IMR-90 (cell line): ENCODE measurements around the gene PPP3CA. TPM values are rescaled to one million over a fixed set of nuclear protein-coding genes. Genes with fewer than 3 reads are reported as not detected.

ENCODE experiments used
- ATAC-seq: fragments of 200-7000 bp; cut with Tn5 transposase; 2 replicates; pipeline ENCODE4 v1.9.1; 2020; ENCODE audit warnings: low read depth, mild to moderate bottlenecking, moderate library complexity
- BruUV-seq: library from RNA; stranded (reverse); fragments of 400-500 nt; replicated peaks from 2 replicates; lab custom pipeline; 2021; lab: Mats Ljungman, UMichigan
- CTCF ChIA-PET: fragments of 300-600 bp; formaldehyde crosslinking; extraction: SDS; loops from one replicate; lab custom pipeline; 2021; ENCODE audit warnings: antibody characterized with exemption; lab: Yijun Ruan, JAX
- POLR2A ChIA-PET: fragments of 300-600 bp; sonication (Branson Sonifier 250); formaldehyde crosslinking; loops from one replicate; lab custom pipeline; 2022; ENCODE audit warnings: antibody characterized with exemption; ENCODE audit not compliant: unreplicated experiment; lab: Charles Lee
- DNase-seq: peaks from one replicate; pipeline ENCODE4 v3.0.0; 2013
- H2AFZ ChIP-seq: replicated peaks from 2 replicates; pipeline ENCODE3; 2013; ENCODE audit warnings: low read length, mild to moderate bottlenecking; ENCODE audit not compliant: poor library complexity
- H2AK5ac ChIP-seq: 2 replicates; pipeline ENCODE4 v1.6.1; 2013; ENCODE audit warnings: low read depth, low read length, inconsistent platforms
- H2AK9ac ChIP-seq: replicated peaks from 2 replicates; pipeline ENCODE3; 2013; ENCODE audit warnings: mild to moderate bottlenecking, low read depth, low read length, moderate library complexity; ENCODE audit not compliant: poor library complexity
- H2BK120ac ChIP-seq: 2 replicates; pipeline ENCODE4 v1.6.1; 2013; ENCODE audit warnings: low read depth, low read length, inconsistent platforms
- H2BK15ac ChIP-seq: 3 replicates; pipeline ENCODE4 v1.6.1; 2013; ENCODE audit warnings: low read depth, low read length, inconsistent platforms
- H2BK20ac ChIP-seq: 2 replicates; pipeline ENCODE4 v1.6.1; 2013; ENCODE audit warnings: low read depth, mild to moderate bottlenecking, inconsistent platforms, low read length, moderate library complexity
- H2BK5ac ChIP-seq: 2 replicates; pipeline ENCODE4 v1.6.1; 2013; ENCODE audit warnings: mild to moderate bottlenecking, low read depth, low read length, inconsistent platforms; ENCODE audit not compliant: poor library complexity, severe bottlenecking
- H3K14ac ChIP-seq: replicated peaks from 2 replicates; pipeline ENCODE4 v1.6.1; 2013; ENCODE audit warnings: low read depth, low read length, inconsistent platforms
- H3K18ac ChIP-seq: 2 replicates; pipeline ENCODE4 v1.6.1; 2013; ENCODE audit warnings: low read depth, low read length, control low read depth
- H3K23ac ChIP-seq: 2 replicates; pipeline ENCODE4 v1.6.1; 2013; ENCODE audit warnings: low read depth, low read length, inconsistent platforms
- H3K27ac ChIP-seq: 2 replicates; pipeline ENCODE4 v1.5.1; 2013; ENCODE audit warnings: mild to moderate bottlenecking, control low read depth, low read length; ENCODE audit not compliant: insufficient read depth
- H3K27me3 ChIP-seq: 2 replicates; pipeline ENCODE4 v1.6.1; 2013; ENCODE audit warnings: low read length; ENCODE audit not compliant: control insufficient read depth, insufficient read depth
- H3K36me3 ChIP-seq: 2 replicates; pipeline ENCODE4 v1.6.1; 2013; ENCODE audit warnings: low read length, mixed read lengths; ENCODE audit not compliant: control insufficient read depth, insufficient read depth
- H3K4ac ChIP-seq: 2 replicates; pipeline ENCODE4 v1.6.1; 2013; ENCODE audit warnings: low read depth, low read length, inconsistent platforms
- H3K4me1 ChIP-seq: 2 replicates; pipeline ENCODE4 v1.6.1; 2013; ENCODE audit warnings: low read length, mixed read lengths; ENCODE audit not compliant: control insufficient read depth, insufficient read depth
- H3K4me2 ChIP-seq: 2 replicates; pipeline ENCODE4 v1.6.1; 2013; ENCODE audit warnings: low read depth, mild to moderate bottlenecking, control low read depth, low read length, moderate library complexity
- H3K4me3 ChIP-seq: 2 replicates; pipeline ENCODE4 v1.5.1; 2013; ENCODE audit warnings: low read depth, mild to moderate bottlenecking, control low read depth, low read length, moderate library complexity; ENCODE audit not compliant: insufficient read depth
- H3K56ac ChIP-seq: 2 replicates; pipeline ENCODE4 v1.6.1; 2013; ENCODE audit warnings: low read length, inconsistent platforms; ENCODE audit not compliant: insufficient read depth; ENCODE audit errors: extremely low read depth
- H3K79me1 ChIP-seq, 2 experiments: 2 replicates each; pipeline ENCODE4 v1.6.1; 2013; ENCODE audit warnings: low read length in 2 of 2, inconsistent platforms in 1 of 2, low read depth in 1 of 2
- H3K9ac ChIP-seq: 2 replicates; pipeline ENCODE4 v1.6.1; 2013; ENCODE audit warnings: low read depth, low read length, control low read depth
- H3K9me1 ChIP-seq: 2 replicates; pipeline ENCODE4 v1.6.1; 2013; ENCODE audit warnings: low read length, inconsistent platforms; ENCODE audit not compliant: insufficient read depth
- H3K9me3 ChIP-seq: 2 replicates; pipeline ENCODE4 v1.6.1; 2013; ENCODE audit warnings: low read length; ENCODE audit not compliant: control insufficient read depth, insufficient read depth
- H4K20me1 ChIP-seq: 2 replicates; pipeline ENCODE4 v1.6.1; 2013; ENCODE audit warnings: low read length, inconsistent platforms; ENCODE audit not compliant: insufficient read depth
- H4K5ac ChIP-seq: 2 replicates; pipeline ENCODE4 v1.6.1; 2013; ENCODE audit warnings: mild to moderate bottlenecking, low read depth, low read length, control low read depth
- H4K8ac ChIP-seq, 2 experiments: 2 replicates each; pipeline ENCODE4 v1.6.1; 2013; ENCODE audit warnings: low read depth in 2 of 2, low read length in 2 of 2, control low read depth in 1 of 2, inconsistent platforms in 1 of 2
- H4K91ac ChIP-seq: 2 replicates; pipeline ENCODE4 v1.6.1; 2013; ENCODE audit warnings: low read depth, low read length, inconsistent platforms; ENCODE audit not compliant: insufficient read depth
- CHD1 ChIP-seq: IDR thresholded peaks from 2 replicates; pipeline ENCODE4 v1.6.1; 2012; ENCODE audit warnings: low read depth, low read length, improper control_type of control experiment
- CTCF ChIP-seq: conservative IDR thresholded peaks from 2 replicates; pipeline ENCODE4 v1.5.1; 2012; ENCODE audit warnings: mild to moderate bottlenecking, low read depth, low read length, improper control_type of control experiment
- ELK1 ChIP-seq: fragments of 150-350 bp; IDR thresholded peaks from 2 replicates; pipeline ENCODE4 v1.6.1; 2016; ENCODE audit warnings: low read depth, mild to moderate bottlenecking, low read length, moderate library complexity, borderline replicate concordance
- FOS ChIP-seq: fragments of 150-350 bp; IDR thresholded peaks from 2 replicates; pipeline ENCODE4 v1.6.1; 2016; ENCODE audit warnings: low read depth, low read length
- MAFK ChIP-seq: IDR thresholded peaks from 2 replicates; pipeline ENCODE4 v1.6.1; 2012; ENCODE audit warnings: low read depth, low read length, improper control_type of control experiment
- NFE2L2 ChIP-seq: fragments of 150-350 bp; IDR thresholded peaks from 2 replicates; pipeline ENCODE4 v1.6.1; 2016; ENCODE audit warnings: low read depth, mild to moderate bottlenecking, low read length
- POLR2A ChIP-seq: IDR thresholded peaks from 2 replicates; pipeline ENCODE4 v1.6.1; 2012; ENCODE audit warnings: mild to moderate bottlenecking, low read depth, low read length
- RAD21 ChIP-seq: IDR thresholded peaks from 2 replicates; pipeline ENCODE4 v1.6.1; 2012; ENCODE audit warnings: low read length, improper control_type of control experiment
- RCOR1 ChIP-seq: IDR thresholded peaks from 2 replicates; pipeline ENCODE4 v1.6.1; 2012; ENCODE audit warnings: mild to moderate bottlenecking, low read length, improper control_type of control experiment; ENCODE audit not compliant: insufficient replicate concordance
- RFX5 ChIP-seq: IDR thresholded peaks from 2 replicates; pipeline ENCODE4 v1.8.0; 2012; ENCODE audit warnings: low read depth, mild to moderate bottlenecking, low read length, moderate library complexity
- WGBS, 2 experiments: methylation state at CpG; one replicate each; pipeline versions ENCODE4 v1.1.5 to v1.1.7; 2013; ENCODE audit warnings: missing lambda C conversion rate in 2 of 2; ENCODE audit not compliant: insufficient read length in 1 of 2; ENCODE audit errors: extremely low coverage in 2 of 2; 5-methylcytosine and 5-hydroxymethylcytosine counted together
- dilution Hi-C: fragments of 300-500 bp; cut with HindIII; formaldehyde crosslinking; loops from one replicate; pipeline ENCODE4 v1.14.3; 2018; ENCODE audit warnings: low sequenced_read_pairs; ENCODE audit not compliant: unreplicated experiment
- in situ Hi-C: fragments of 300-500 bp; cut with MboI; formaldehyde crosslinking; loops from 3 replicates; pipeline ENCODE4 v1.14.3; 2019; ENCODE audit warnings: low sequenced_read_pairs, inconsistent platforms, mixed read lengths
- intact Hi-C: fragments of 100-400 bp; cut with micrococcal nuclease; formaldehyde crosslinking; loops from 2 replicates; pipeline ENCODE4 v1.10.0; 2022
- polyA plus RNA-seq, 3 experiments: library from polyadenylated mRNA; depleted of rRNA; stranded (reverse); fragments of >200 nt; gene quantifications; 2 replicates each; pipeline ENCODE4 v1.2.3, GENCODE V29; 2012; ENCODE audit warnings: low replicate concordance in 1 of 3
- total RNA-seq: library from RNA; depleted of rRNA; stranded (reverse); fragments of >200 nt; gene quantifications from 2 replicates; pipeline ENCODE4 v1.2.3, GENCODE V29; 2012

Gene PPP3CA
- total and polyA plus RNA-seq, 2 of the 4 experiments (the other 2 are of a cell fraction), result 14.5 to 48.6 TPM

GRCh38 chr4:101141230-101141629 is 206.1 kb downstream of the PPP3CA start:
- WGBS, 2 experiments, result 92% methylated on average over 2 of the region's 5 CpGs; no CpG with 5 or more reads in 1 of the 2 experiments
- no peak overlapping the region for H3K56ac ChIP-seq
- in situ Hi-C loops (no loop called here), dilution Hi-C loops (no loop called here), intact Hi-C loops (no loop called here)
- POLR2A ChIA-PET, result no interaction called here
- TF ChIP-seq CTCF (no peak), MAFK (no peak), RAD21 (no peak), ELK1 (no peak), CHD1 (no peak), NFE2L2 (no peak), POLR2A (no peak), RCOR1 (no peak), RFX5 (no peak), FOS (no peak)
- no peaks in the 10 kb centered on the region for H3K36me3 ChIP-seq
- no peak overlapping the region for H4K8ac ChIP-seq
- no peak overlapping the region for H2AK5ac ChIP-seq
- H3K4me2 ChIP-seq, result no peak overlapping the region
- no peak overlapping the region for H2BK5ac ChIP-seq
- H3K4ac ChIP-seq, result no peak overlapping the region
- no TSS peak for BruUV-seq
- no peaks in the 10 kb centered on the region for H3K9me3 ChIP-seq
- no peak overlapping the region for H2BK20ac ChIP-seq
- H3K9me1 ChIP-seq, result no peaks in the 10 kb centered on the region
- no peak overlapping the region for H3K14ac ChIP-seq
- CTCF ChIA-PET, result no interaction called here
- no peak overlapping the region for H2BK120ac ChIP-seq
- no peak overlapping the region for H3K9ac ChIP-seq
- H3K23ac ChIP-seq, result no peak overlapping the region
- peaks cover 2% of the 10 kb centered on the region; the same call in 1 of the 2 replicates for H3K4me1 ChIP-seq
- H4K20me1 ChIP-seq, result no peaks in the 10 kb centered on the region
- no peak overlapping the region for H2AK9ac ChIP-seq
- ATAC-seq, result no peak
- H2BK15ac ChIP-seq, result no peak overlapping the region
- DNase-seq, result no peak
- no peak overlapping the region for H2AFZ ChIP-seq
- no peak overlapping the region for H4K5ac ChIP-seq
- no peak overlapping the region for H3K18ac ChIP-seq
- H4K91ac ChIP-seq, result no peak overlapping the region
- no peak overlapping the region for H3K4me3 ChIP-seq
- peaks cover 5 to 8% of the 10 kb centered on the region in 2 experiments; a peak in 3 of 4 replicates for H3K79me1 ChIP-seq
- H3K27me3 ChIP-seq, result no peaks in the 10 kb centered on the region
- H3K27ac ChIP-seq, result no peak overlapping the region
